ENCODE measurements around the gene BCR.

BCR gene

GRCh38 chr22:23178512-23179254 is 1.6 kb upstream of the BCR start:
- DNase-seq = no peak

GRCh38 chr22:23179381-23180299 is 669 bp upstream of the BCR start:
- no peak for DNase-seq

- no peak for DNase-seq
Observed at GRCh38 chr22:23180893-23181720, 798 bp downstream of the BCR start.

GRCh38 chr22:23181721-23182308 is 1.5 kb downstream of the BCR start:
- DNase-seq = no peak

GRCh38 chr22:23182309-23183060 is 2.2 kb downstream of the BCR start:
- no peak for DNase-seq

- no peak for DNase-seq
Observed at GRCh38 chr22:23183061-23183698, 2.9 kb downstream of the BCR start.

GRCh38 chr22:23184100-23184763 is 3.9 kb downstream of the BCR start:
- DNase-seq = no peak

- DNase-seq = no peak
Observed at GRCh38 chr22:23184764-23185113, 4.4 kb downstream of the BCR start.

- DNase-seq = no peak
Observed at GRCh38 chr22:23187211-23187610, 6.9 kb downstream of the BCR start.

GRCh38 chr22:23187871-23188700 is 7.8 kb downstream of the BCR start:
- no peak for DNase-seq

- DNase-seq = no peak
Observed at GRCh38 chr22:23190526-23190925, 10.2 kb downstream of the BCR start.

GRCh38 chr22:23192133-23192532 is 11.8 kb downstream of the BCR start:
- DNase-seq = no peak

- DNase-seq = no peak
Observed at GRCh38 chr22:23192558-23192957, 12.2 kb downstream of the BCR start.

GRCh38 chr22:23193196-23193827 is 13.0 kb downstream of the BCR start:
- no peak for DNase-seq

GRCh38 chr22:23193882-23194281 is 13.6 kb downstream of the BCR start:
- no peak for DNase-seq

- no peak for DNase-seq
Observed at GRCh38 chr22:23196165-23196564, 15.9 kb downstream of the BCR start.

- DNase-seq = no peak
Observed at GRCh38 chr22:23197836-23198235, 17.5 kb downstream of the BCR start.

- no peak for DNase-seq
Observed at GRCh38 chr22:23199159-23199558, 18.9 kb downstream of the BCR start.

- no peak for DNase-seq
Observed at GRCh38 chr22:23200898-23201297, 20.6 kb downstream of the BCR start.

All from amniotic stem cell (primary cell).